ENCODE data around the gene PEX16.

The PEX16 gene

DNA sequence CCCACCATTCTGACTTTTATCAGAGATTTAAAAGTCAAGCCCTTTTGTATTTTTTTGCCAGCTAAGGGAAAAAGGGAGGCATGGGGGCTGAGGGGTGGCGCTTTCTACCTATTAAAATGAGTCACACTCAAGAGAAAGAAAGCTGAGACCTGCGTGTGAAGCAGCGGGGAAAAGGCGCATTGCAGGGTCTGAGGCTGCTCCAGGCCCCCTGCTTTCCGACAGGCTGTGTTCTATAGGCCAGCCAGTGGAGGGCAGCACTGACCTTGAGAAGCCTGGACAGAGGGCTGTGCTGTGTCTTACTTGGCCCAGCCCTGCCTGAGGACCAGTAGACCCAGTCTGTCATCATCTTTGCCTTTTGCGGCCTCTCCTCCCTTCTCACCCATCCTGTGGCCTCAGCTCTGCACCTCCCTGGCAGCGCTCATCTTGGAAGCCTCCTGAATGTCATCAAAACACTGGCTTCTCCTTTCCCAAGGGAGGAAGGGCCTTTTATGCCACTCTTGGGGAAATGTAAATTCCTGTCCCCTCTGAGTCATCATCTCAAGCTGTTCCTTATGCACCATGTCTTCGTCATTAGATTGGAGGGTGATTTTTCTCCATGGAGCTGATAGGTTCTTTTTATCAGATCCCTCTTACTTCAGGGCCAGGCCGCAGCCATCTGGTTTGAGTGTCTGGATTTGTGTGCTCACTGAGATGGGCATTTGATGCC is 44.9 kb downstream of the PEX16 start:
- DNase-seq: peak; percentile 84

DNA sequence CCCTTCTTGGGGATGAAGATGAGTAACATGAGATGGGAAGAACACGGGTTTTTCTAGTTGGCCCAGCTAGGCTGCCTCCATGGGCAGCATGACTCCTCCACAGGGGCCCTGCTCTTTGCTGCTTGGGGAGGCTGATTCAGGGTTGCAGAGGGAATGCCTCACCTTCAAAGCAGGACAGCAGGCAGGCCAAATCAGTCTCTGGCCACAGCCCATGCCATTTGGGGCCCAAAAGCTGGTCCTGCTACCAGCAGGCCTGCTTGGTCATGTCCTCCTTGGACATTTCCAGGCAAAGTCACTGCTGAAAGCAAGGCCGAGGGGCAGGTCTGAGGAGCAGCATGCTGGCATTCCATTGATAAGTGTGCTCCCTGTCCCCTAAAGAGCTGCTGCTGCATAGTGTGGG is 46.0 kb downstream of the PEX16 start:
- DNase-seq: no peak

DNA sequence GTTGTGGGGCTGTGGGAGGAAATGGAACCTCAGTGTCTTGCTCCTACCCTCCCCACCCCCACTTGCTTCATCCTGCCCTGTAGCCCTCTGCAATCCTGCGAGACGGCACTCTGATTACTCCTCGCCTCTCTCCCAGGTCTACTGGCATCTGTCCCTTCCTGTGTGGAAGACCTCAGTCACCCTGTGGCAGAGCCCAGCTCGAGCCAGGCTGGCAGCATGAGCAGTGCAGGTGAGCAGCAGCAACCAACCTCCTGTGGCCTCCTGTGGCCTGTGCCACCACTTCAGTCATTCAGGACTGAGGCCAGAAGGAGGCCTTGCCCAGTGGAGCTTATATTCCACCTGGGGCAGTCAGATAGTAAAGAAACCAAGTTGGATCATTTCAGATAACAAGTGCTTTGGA is 47.0 kb downstream of the PEX16 start:
- no peak for DNase-seq

DNA sequence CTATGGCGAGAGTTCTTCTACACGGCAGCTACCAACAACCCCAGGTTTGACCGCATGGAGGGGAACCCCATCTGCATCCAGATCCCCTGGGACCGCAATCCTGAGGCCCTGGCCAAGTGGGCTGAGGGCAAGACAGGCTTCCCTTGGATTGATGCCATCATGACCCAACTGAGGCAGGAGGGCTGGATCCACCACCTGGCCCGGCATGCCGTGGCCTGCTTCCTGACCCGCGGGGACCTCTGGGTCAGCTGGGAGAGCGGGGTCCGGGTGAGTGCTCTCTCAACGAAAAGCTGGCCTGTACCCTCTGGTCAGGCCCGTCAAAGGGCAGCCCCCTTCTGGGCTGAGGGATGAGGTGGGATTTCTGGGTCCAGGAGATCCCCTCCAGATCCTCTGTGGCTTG is 48.1 kb downstream of the PEX16 start:
- DNase-seq: no peak

DNA sequence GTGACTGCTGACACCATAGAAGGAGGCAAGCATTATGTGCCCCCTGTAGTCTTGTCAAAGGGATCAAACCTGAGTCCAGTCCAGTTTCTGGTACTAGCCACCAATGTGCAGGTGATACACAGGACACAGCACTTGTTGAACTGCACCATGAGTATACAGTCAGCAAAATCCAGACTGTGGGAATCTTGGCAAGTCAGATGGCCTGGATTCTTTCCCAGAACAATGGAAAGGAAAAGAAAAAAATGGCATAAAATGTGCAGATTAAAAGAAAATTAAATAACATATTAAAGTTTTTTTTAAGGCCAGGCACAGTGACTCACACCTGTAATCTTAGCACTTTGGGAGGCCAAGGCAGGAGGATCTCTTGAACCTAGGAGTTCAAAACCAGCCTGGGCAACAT is 53.6 kb downstream of the PEX16 start:
- DNase-seq: no peak

DNA sequence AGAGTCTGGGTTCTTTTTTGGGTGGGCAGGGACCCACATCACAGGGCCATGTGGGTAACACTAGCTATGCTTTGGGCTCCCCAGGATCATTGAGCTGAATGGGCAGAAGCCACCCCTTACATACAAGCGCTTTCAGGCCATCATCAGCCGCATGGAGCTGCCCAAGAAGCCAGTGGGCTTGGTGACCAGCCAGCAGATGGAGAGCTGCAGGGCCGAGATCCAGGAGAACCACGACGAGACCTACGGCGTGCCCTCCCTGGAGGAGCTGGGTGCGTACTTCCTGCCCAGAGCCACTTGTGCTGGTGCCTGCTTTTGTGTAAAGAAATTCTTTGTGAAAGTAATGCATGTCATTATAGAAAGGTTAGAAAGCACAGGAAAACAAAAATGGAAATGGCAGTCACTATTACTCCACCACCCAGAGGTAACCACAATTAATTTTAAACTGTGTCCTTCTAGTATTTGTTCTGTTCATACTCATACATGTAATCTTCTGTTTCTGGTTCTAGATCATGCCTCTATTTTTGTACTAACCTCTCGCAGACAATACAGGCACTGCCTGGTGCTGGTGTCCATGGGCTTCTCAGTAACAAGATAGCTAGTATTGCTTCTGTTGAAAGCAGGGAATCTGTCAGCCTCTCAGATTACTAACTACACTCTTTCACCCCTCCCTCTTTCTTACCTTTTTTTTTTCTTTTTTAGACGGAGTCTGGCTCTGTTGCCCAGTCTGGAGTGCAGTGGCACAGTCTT is 56.7 kb downstream of the PEX16 start:
- DNase-seq: no peak

DNA sequence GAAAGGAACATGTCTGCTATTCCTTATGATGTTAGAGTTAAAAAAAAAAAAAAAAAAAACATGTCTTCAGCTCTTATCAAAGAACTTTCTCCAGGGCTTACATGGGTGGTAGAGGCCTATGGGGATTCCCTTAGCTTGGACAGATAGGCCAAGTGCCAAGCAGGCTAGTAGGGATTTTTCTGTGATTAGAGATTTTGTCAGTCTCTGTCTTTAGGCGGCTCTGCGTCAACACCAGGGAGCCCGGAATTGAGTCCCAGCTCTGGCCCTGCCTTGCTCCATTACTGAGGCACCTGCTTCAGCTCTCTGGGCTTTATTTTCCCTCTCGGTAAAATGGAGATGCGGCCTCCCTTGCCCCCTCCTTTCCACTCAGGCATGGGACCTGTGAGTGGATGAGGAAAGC is 57.3 kb downstream of the PEX16 start:
- DNase-seq: no peak
